Gastrocnemius medialis (tissue), 4 donors: ENCODE results near the gene DSE.

Experiments
- CTCF ChIP-seq, 5 experiments: fragments of 450-650 bp in 3 of 5; fragments of 200-600 bp in 2 of 5; sonication (generic) in 2 of 5; IDR thresholded peaks in 4 of 5; conservative IDR thresholded peaks in 1 of 5; 1 replicate in 4 of 5; 2 replicates in 1 of 5; pipeline ENCODE4 v1.5.1; 2016 to 2019; ENCODE audit warnings: antibody characterized with exemption in 5 of 5, mild to moderate bottlenecking in 3 of 5, moderate library complexity in 3 of 5
- POLR2A ChIP-seq, 2 donors: fragments of 450-650 bp; IDR thresholded peaks; one replicate each; pipeline ENCODE4 v1.6.1; 2017; ENCODE audit warnings: antibody characterized with exemption in 2 of 2, mild to moderate bottlenecking in 2 of 2, moderate library complexity in 2 of 2

- no peak for TF ChIP-seq CTCF (IDR thresholded peaks at IDR 0.05 in 4 of 5, conservative IDR thresholded peaks at IDR 0.05 in 1 of 5)
- TF ChIP-seq POLR2A (IDR thresholded peaks at IDR 0.05), result no peak
Measured at GRCh38 chr6:116429111-116429510, 58.4 kb downstream of the DSE start.
